ENCODE data around the gene GAK. TPM values are rescaled to one million over a fixed set of nuclear protein-coding genes. Genes with fewer than 3 reads are reported as not detected.

Gene GAK
- total RNA-seq, 1 donor = 44.0 TPM

- peak; percentile 18 for DNase-seq (ENCODE audit: low read depth)
- H3K4me3 ChIP-seq (ENCODE audit: low read depth, low read length) = no peak overlapping the region
- TF ChIP-seq CTCF (IDR thresholded peaks at IDR 0.05; ENCODE audit: insufficient read depth, low read depth, low read length) = no peak
These were observed 17.1 kb downstream of the GAK start for GRCh38 chr4:915041-915474.

GRCh38 chr4:914531-914930 lies 17.6 kb downstream of the GAK start:
- no peak overlapping the region for H3K4me3 ChIP-seq (ENCODE audit: low read depth, low read length)
- no peak for TF ChIP-seq CTCF (IDR thresholded peaks at IDR 0.05; ENCODE audit: insufficient read depth, low read depth, low read length)
- no peak for DNase-seq (ENCODE audit: low read depth)

- TF ChIP-seq CTCF (IDR thresholded peaks at IDR 0.05; ENCODE audit: insufficient read depth, low read depth, low read length) = no peak
- H3K4me3 ChIP-seq (ENCODE audit: low read depth, low read length) = no peak overlapping the region
These were observed 18.9 kb downstream of the GAK start for GRCh38 chr4:913280-913618.

GRCh38 chr4:912548-913279 lies 19.4 kb downstream of the GAK start:
- DNase-seq (ENCODE audit: low read depth) = no peak
- TF ChIP-seq CTCF (IDR thresholded peaks at IDR 0.05; ENCODE audit: insufficient read depth, low read depth, low read length) = no peak
- no peak overlapping the region for H3K4me3 ChIP-seq (ENCODE audit: low read depth, low read length)

More at GRCh38 chr4:913280-913618, 18.9 kb downstream of the GAK start:
- DNase-seq (ENCODE audit: low read depth) = no peak

GRCh38 chr4:911871-912490 lies 20.1 kb downstream of the GAK start:
- no peak for DNase-seq (ENCODE audit: low read depth)

GRCh38 chr4:911221-911751 lies 20.8 kb downstream of the GAK start:
- no peak for DNase-seq (ENCODE audit: low read depth)
- H3K4me3 ChIP-seq (ENCODE audit: low read depth, low read length) = no peak overlapping the region
- TF ChIP-seq CTCF (IDR thresholded peaks at IDR 0.05; ENCODE audit: insufficient read depth, low read depth, low read length) = no peak

More at GRCh38 chr4:911871-912490, 20.1 kb downstream of the GAK start:
- no peak for TF ChIP-seq CTCF (IDR thresholded peaks at IDR 0.05; ENCODE audit: insufficient read depth, low read depth, low read length)
- no peak overlapping the region for H3K4me3 ChIP-seq (ENCODE audit: low read depth, low read length)

Data from fibroblast of villous mesenchyme (primary cell).